ENCODE data around the gene CNIH2. TPM values are rescaled to one million over a fixed set of nuclear protein-coding genes. Genes with fewer than 3 reads are reported as not detected.

Gene CNIH2
- total and polyA plus RNA-seq, 7 donors = 0.05 TPM; not detected in 6

DNA sequence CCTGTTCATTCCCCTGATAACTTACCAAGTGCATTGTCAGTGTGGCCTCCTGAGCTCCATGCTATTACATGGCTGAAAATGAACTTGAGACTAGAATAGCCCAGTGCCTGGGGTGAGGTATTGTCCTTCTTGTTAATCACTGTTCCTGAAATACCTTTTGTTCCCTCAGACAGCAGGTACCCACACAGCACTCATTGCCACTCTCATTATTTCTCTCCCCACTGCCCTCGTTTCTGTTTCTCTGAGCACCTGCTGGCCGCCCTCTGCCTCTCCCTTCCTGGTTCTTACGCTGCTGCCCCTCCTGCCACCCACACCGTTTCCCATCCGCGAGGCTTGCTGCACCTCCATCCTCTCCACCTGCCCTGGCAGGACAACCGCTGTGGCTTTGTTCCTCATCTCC lies 46.4 kb upstream of the CNIH2 start:
- intact Hi-C loops (cut with DNase I) = no loop called here
- H3K27ac ChIP-seq = no peak overlapping the region
- TF ChIP-seq, protein P1, sequence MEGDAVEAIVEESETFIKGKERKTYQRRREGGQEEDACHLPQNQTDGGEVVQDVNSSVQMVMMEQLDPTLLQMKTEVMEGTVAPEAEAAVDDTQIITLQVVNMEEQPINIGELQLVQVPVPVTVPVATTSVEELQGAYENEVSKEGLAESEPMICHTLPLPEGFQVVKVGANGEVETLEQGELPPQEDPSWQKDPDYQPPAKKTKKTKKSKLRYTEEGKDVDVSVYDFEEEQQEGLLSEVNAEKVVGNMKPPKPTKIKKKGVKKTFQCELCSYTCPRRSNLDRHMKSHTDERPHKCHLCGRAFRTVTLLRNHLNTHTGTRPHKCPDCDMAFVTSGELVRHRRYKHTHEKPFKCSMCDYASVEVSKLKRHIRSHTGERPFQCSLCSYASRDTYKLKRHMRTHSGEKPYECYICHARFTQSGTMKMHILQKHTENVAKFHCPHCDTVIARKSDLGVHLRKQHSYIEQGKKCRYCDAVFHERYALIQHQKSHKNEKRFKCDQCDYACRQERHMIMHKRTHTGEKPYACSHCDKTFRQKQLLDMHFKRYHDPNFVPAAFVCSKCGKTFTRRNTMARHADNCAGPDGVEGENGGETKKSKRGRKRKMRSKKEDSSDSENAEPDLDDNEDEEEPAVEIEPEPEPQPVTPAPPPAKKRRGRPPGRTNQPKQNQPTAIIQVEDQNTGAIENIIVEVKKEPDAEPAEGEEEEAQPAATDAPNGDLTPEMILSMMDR (IDR thresholded peaks at IDR 0.05) = no peak
- ATAC-seq (no peak), DNase-seq (no peak)
- H3K4me1 ChIP-seq = no peaks in the 10 kb centered on the region
- peaks cover 3 to 74% of the 10 kb centered on the region in 2 donors for H3K36me3 ChIP-seq (ENCODE audit: insufficient read depth in 1 of 2, low read depth in 1 of 2)
- 87 to 92% (median 91%) methylated on average over 7 of the region's 7 CpGs for WGBS, 3 donors
- H3K27me3 ChIP-seq (ENCODE audit: insufficient read depth in 3 of 3, low read length in 2 of 3) = no peaks in the 10 kb centered on the region
- no peaks in the 10 kb centered on the region for H3K9me3 ChIP-seq
- no peak overlapping the region for H3K4me3 ChIP-seq

DNA sequence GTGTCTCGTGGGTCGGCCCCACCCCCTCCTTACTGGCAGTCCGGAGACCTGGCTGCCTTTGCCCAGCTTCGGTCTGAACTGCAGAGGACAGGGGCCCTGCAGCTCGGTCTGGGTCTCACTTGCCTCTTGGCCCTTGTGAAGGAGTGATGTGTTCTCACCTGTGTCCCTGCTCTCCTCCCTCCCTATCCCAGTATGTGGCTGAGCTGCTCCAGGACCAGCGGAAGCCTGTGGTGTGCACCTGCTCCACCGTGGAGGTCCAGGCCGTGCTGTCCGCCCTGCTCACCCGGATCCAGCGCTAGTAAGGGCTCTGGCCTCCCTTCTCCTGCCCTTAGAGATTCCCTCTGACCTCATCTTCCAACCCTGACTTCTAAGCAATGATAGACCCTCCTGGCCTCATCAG lies 45.2 kb upstream of the CNIH2 start:
- no peak overlapping the region for H3K4me3 ChIP-seq
- peak in 1 of 4 donors; percentile 14 for ATAC-seq
- H3K27ac ChIP-seq = no peak overlapping the region
- DNase-seq = no peak
- H3K9me3 ChIP-seq = no peaks in the 10 kb centered on the region
- no peaks in the 10 kb centered on the region for H3K27me3 ChIP-seq (ENCODE audit: insufficient read depth in 3 of 3, low read length in 2 of 3)
- H3K36me3 ChIP-seq (ENCODE audit: insufficient read depth in 1 of 2, low read depth in 1 of 2) = peaks cover 3 to 77% of the 10 kb centered on the region in 2 donors
- intact Hi-C loops (cut with DNase I) = no loop called here
- 84 to 93% (median 93%) methylated on average over 11 of the region's 11 CpGs for WGBS, 3 donors
- H3K4me1 ChIP-seq = no peaks in the 10 kb centered on the region
- TF ChIP-seq, protein P1 (IDR thresholded peaks at IDR 0.05) = no peak

DNA sequence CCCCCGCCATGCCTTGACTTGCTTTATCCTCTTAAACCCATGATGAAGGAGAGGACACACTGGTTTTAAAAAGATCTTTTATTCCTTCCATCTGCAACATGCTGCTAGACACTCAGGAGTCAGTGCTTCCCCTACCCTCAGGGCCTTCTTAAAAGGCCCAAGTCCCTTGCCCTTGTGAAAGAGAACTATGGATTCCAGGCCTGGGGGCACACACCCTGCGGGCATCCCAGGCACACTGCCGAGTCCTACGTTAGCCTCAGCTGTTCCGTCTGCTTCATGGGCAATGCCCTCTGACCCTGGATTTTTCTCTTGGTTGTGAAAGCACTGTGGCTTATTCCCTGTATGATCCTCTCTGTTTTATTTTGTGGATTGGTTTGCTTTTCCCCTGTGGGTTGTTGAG lies 44.7 kb upstream of the CNIH2 start:
- Histone ChIP-seq H3K4me1 (no peaks in the 10 kb centered on the region), H3K4me3 (no peak overlapping the region), H3K27me3 (ENCODE audit: insufficient read depth in 3 of 3, low read length in 2 of 3) (no peaks in the 10 kb centered on the region), H3K27ac (no peak overlapping the region), H3K9me3 (no peaks in the 10 kb centered on the region), H3K36me3 (ENCODE audit: insufficient read depth in 1 of 2, low read depth in 1 of 2) (peaks cover 3 to 77% of the 10 kb centered on the region in 2 donors)
- DNase-seq = no peak
- TF ChIP-seq, protein P1 (IDR thresholded peaks at IDR 0.05) = no peak
- ATAC-seq = no peak
- WGBS, 3 donors = 86 to 94% (median 88%) methylated on average over 5 of the region's 5 CpGs
- intact Hi-C loops (cut with DNase I) = no loop called here

DNA sequence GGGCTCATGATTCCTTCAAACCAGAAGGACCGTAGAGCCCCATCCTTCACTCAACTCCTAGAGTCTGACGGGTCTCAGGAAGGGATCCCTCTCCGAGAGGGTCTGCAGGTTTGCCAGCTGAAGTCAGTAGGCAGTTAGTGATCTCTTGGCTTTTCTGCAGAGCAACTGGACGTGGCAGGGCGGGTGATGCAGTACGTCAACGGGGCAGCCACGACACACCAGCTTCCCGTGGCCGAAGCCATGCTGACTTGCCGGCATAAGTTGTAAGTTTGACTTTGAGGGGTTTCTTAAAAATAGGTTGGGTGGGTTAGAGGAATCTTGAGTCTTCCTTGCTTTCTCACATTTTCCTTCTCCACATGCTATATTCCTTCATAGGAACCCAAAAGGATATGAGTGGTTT lies 42.8 kb upstream of the CNIH2 start:
- H3K4me3 ChIP-seq = no peak overlapping the region
- 91 to 98% (median 93%) methylated on average over 11 of the region's 11 CpGs for WGBS, 3 donors
- no peaks in the 10 kb centered on the region for H3K27me3 ChIP-seq (ENCODE audit: insufficient read depth in 3 of 3, low read length in 2 of 3)
- no peak overlapping the region for H3K27ac ChIP-seq
- peaks cover under 1% of the 10 kb centered on the region for H3K4me1 ChIP-seq
- ATAC-seq = no peak
- no peaks in the 10 kb centered on the region for H3K9me3 ChIP-seq
- intact Hi-C loops (cut with DNase I) = no loop called here
- H3K36me3 ChIP-seq (ENCODE audit: insufficient read depth in 1 of 2, low read depth in 1 of 2) = peaks cover 3 to 91% of the 10 kb centered on the region in 2 donors
- DNase-seq = no peak
- TF ChIP-seq, protein P1 (IDR thresholded peaks at IDR 0.05) = no peak

DNA sequence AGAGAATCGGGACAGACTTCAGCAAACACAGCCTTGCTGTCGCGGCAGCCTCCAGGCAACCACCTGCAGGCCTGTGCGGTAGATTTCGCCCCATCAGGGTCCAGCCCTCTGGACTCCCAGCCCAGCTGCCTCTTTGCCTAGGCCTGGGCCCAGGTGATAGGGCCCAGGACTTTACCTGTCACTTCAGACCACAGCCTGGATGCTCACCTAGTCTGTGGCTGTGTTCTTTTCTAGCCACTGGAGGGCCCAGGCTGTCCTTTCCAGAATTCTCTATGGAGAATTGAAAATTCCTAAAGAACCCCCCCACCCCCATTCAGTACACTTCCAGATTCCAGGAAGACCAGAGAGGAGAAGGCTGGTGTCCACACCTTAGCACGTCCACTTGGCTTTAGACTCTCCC lies 40.1 kb upstream of the CNIH2 start:
- intact Hi-C loops (cut with DNase I) = no loop called here
- peaks cover 2 to 77% of the 10 kb centered on the region in 2 donors for H3K36me3 ChIP-seq (ENCODE audit: insufficient read depth in 1 of 2, low read depth in 1 of 2)
- H3K4me3 ChIP-seq = no peak overlapping the region
- peaks cover 13% of the 10 kb centered on the region for H3K4me1 ChIP-seq
- WGBS, 3 donors = 95 to 98% (median 95%) methylated on average over 6 of the region's 6 CpGs
- H3K27me3 ChIP-seq (ENCODE audit: insufficient read depth in 3 of 3, low read length in 2 of 3) = no peaks in the 10 kb centered on the region
- DNase-seq = no peak
- TF ChIP-seq, protein P1 (IDR thresholded peaks at IDR 0.05) = no peak
- no peaks in the 10 kb centered on the region for H3K9me3 ChIP-seq
- ATAC-seq = no peak
- no peak overlapping the region for H3K27ac ChIP-seq
